Germinal center (tissue), 1 donor: Measurements from ENCODE around the gene CDC27.
"Not testable (repeated sequence)": the region's sequence is repeated elsewhere in the genome, so short reads cannot be mapped to it uniquely, and the experiment has no call there.

Source experiments
- DNase-seq: peaks from one replicate; pipeline ENCODE4 v3.0.0; 2012; ENCODE audit warnings: mixed read lengths, low spot score

CDC27 gene

DNA sequence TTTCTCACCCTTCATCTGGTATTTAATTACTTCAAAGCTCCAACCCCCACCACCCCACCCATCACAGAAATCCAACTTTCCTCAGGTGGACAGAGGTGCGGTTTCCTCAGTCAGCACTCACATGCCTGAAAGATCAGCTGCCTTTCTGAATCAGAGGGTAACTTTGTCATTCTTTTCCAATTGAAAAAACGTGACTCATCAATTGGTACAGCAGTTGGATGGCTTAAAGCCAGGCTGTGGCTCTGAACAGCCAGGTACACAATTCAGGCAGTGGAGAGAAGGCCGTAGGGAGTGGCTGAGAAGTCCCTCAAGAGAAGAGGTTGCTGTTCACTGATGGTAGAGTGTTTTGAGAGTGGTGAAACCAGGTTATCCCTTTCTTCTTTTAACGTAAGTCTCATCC, 118.8 kb downstream of the CDC27 start:
- not testable (repeated sequence) for DNase-seq
